Activated CD8-positive, alpha-beta memory T cell treated with anti-CD3 and anti-CD28 coated beads for 1 hour (primary cell): ENCODE data around the gene TRIM69.

ENCODE experiments used
- DNase-seq, 2 donors: peaks; one replicate each; pipeline ENCODE4 v3.0.0-alpha.2; 2020; ENCODE audit warnings: low read depth in 1 of 2; ENCODE audit errors: extremely low read depth in 1 of 2

Gene TRIM69

GRCh38 chr15:44798826-44799225 lies 62.5 kb downstream of the TRIM69 start:
- DNase-seq: no peak

GRCh38 chr15:44801364-44801763 lies 65.0 kb downstream of the TRIM69 start:
- no peak for DNase-seq

- no peak for DNase-seq
Measured at GRCh38 chr15:44801797-44802196, 65.5 kb downstream of the TRIM69 start.

GRCh38 chr15:44802336-44802735 lies 66.0 kb downstream of the TRIM69 start:
- no peak for DNase-seq

DNA sequence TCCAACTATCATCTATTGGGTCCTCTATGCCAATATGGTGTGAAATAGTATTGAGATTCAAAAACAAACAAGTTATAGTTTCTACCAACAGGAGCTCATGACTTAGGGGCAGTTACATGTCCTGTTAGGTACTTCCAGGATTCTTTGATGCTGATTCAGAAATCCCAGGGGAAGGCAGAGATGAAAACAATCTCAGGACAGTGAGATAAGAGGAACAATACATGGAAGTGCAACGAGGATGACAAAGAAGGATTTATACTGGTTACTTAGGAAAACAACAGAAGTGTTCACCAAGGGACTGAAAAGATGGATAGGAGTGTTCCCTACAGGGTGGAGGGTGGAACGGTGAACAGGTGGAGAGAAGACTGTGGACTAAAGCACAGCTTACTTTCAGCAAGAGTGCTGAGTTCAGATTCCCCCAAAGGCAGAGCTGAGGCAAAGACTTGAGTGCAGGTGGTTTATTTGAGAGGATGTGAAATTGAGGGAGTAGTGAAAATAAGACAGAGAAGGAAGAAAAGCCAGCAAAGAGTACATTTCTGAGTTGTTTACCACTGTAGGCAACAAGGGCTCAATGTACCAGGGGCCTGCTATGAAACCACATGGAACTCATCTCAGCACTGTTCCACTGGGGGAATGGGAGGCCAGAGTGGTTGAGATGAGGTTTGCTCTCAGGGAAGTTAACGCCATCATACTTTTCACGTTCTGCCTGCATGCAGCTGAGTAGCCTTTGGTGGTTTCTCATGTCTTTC lies 68.1 kb downstream of the TRIM69 start:
- no peak for DNase-seq

- DNase-seq: no peak
Measured at GRCh38 chr15:44808557-44808956, 72.2 kb downstream of the TRIM69 start.

DNA sequence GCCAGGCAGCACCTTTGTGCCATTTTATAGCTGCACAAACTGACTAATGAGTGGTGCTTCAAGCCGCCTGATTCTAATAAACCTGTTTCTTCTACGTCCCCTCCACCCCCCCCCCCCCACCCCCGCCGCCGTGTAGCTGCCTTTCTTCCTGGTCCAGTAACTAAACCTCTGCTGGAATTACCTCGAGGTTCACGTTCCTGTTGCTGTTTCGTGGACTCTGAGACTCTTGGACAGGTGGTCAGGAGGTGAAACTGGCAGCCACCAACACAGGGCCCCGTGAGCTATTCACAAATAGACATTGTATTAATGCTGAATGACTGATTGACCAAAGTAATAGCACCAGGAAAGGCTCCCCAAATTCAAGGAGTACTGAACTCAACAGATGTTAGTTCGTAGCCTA lies 73.9 kb downstream of the TRIM69 start:
- DNase-seq: no peak

- no peak for DNase-seq
Measured at GRCh38 chr15:44811337-44811736, 75.0 kb downstream of the TRIM69 start.

GRCh38 chr15:44812029-44812517 lies 75.7 kb downstream of the TRIM69 start:
- DNase-seq: no peak

DNA sequence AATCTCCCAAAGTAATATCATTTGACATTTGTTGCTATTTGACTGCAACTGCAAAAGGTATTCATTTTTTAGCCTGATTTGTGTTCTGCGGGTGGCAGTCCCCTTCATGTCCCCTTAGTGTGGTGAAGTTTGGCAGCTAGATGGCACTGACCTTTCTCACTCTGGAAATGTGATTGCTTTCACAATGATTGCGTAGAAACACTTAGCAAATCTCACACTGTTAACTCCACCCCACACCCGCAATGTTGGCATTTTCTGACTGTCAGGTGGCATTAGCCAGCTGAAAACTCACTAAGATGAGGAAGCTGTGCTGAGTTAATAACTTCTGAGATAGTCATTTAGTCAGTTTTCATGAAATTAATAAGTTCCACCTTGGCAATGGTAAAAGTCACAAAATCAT lies 76.9 kb downstream of the TRIM69 start:
- no peak for DNase-seq
